HG03354 (cell line): Measurements from ENCODE around the gene HLA-DMB.

Source experiments
- ATAC-seq: cut with Tn5 transposase; IDR thresholded peaks from one replicate; pipeline ENCODE4 v1.9.1; 2021; ENCODE audit warnings: mild to moderate bottlenecking; ENCODE audit not compliant: unreplicated experiment, poor library complexity, severe bottlenecking

HLA-DMB gene

GRCh38 chr6:32940656-32941213, at the start of gene HLA-DMB:
HLA-DMB (minus strand) TSS chr6:32941028; CDS start chr6:32940807, 221 bp downstream.
- peak; percentile 57 for ATAC-seq

DNA sequence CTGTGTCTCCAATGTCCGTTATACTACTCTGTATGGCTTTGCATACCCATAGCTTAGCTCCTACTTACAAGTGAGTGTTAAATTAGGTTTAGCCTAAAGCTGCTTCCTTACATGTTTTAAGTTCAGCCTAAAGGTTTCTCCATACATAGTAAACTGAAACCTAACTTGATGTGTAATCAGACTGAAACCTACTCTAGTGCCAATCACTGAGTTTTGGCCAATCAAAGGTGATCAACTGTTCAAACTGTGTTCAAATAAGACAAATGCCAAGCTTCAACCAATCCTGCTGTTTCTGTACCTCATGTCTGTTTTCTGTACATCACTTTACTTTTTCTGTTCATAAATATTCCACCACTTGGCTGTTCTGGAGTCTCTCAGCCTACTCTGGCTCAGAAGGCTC, 48.5 kb upstream of the HLA-DMB start:
- no peak for ATAC-seq

DNA sequence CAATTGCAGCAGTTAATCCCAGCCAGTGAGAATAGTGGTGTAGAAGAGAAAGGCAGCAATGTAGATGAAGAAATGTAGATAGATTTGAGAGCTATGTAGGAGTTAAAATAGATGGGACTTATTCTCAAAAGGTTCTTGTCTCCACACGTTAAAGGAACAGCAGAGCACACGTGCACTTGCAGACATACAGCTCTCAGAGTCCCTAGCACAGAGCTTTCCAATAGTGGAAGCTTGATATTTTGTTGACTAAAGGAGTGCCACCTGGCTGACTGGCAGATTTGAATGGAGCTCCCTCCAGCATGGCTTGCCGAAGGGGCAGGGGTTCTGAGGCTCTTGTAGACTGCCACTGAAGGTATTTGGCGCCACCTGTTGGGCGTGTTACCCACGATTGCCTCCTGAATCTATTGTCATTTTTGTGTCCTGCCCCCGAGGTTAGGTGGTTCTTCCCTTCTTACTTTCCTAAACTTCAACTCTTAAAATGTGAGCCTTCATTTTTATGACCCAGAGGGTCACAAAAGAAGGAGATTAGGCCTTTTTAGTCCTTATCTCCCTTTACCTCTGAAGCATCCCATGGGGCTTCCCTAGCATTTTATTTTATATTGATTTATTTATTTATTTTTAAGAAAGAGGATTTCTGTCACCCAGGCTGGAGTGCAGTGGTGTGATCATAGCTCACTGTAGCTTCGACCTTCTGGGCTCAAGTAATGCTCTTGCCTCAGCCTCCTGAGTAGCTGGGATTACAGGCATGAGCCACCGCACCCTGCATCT, 44.0 kb upstream of the HLA-DMB start:
- ATAC-seq, result peak; percentile 71

DNA sequence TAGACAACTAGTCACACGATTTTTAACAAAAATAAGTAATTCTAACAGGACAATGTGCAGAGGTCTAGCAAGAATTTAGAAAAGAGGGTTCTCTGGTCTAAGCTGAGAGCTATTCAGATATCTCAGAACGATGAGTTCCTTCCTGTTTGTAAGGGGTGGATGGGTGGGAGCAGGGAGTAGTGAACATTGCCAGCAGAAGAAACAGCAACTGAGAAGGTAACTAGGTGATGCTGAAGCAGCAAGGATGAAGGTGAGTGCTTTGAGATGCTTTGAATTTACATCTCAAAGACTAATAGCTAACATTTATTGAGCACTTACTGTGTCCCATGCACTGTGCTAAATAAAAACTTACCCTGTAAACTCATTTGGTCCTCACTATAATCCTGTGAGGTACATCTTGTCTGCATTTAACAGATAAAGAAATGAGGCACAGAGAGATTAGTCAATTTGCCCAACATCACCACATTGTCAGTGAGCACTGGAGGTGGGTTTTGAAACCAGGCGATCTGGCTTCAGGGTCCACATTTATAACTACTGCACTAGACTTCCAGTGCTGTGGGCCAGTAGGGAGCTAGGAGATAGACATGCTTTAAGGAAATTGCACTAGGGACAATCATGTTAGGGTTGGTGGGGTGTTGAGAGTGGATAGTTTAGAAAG, 43.3 kb upstream of the HLA-DMB start:
- peak; percentile 24 for ATAC-seq

DNA sequence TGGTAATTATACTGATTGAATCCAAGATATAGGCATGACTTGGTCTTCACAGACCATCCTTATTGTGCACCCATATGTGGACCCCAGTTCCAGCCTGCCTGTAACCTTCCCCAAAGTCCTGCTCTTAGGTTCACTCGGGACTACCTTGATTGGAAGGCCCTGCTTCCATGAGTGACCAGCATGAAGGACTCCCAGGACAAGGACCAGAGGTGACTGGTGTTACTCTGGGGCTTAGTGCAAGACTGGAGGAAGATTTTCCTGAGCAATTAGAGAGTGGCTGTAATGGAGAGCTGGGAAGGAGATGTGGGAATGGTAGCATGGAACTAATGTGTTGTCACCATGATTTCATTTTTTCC, 42.6 kb upstream of the HLA-DMB start:
- no peak for ATAC-seq

- no peak for ATAC-seq
Measured at GRCh38 chr6:32982702-32983492, 42.1 kb upstream of the HLA-DMB start.

GRCh38 chr6:32982084-32982701, 41.4 kb upstream of the HLA-DMB start:
- ATAC-seq, result no peak

- ATAC-seq, result no peak
Measured at GRCh38 chr6:32980488-32981038, 39.7 kb upstream of the HLA-DMB start.

DNA sequence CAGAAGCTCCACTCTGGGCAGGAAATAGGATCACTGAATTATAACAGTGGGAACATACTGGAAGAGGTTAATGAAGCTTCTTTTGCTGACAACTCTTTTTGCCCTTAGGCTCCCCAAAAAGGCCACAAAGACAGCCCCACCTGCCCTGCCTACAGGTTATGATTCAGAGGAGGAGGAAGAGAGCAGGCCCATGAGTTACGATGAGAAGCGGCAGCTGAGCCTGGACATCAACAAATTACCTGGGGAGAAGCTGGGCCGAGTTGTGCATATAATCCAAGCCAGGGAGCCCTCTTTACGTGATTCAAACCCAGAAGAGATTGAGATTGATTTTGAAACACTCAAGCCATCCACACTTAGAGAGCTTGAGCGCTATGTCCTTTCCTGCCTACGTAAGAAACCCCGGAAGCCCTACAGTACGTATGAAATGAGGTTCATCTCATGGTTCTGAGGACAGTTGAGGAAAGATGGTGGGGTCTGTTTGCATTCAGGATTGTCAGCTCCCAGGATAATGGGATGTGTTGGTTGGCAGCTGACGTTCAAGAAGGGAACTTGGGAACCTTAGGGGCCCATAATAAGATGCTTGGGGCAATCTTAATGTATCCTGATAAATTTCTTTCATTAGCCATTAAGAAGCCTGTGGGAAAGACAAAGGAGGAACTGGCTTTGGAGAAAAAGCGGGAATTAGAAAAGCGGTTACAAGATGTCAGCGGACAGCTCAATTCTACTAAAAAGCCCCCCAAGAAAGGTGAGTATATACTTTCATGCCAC, 39.1 kb upstream of the HLA-DMB start:
- ATAC-seq, result no peak

DNA sequence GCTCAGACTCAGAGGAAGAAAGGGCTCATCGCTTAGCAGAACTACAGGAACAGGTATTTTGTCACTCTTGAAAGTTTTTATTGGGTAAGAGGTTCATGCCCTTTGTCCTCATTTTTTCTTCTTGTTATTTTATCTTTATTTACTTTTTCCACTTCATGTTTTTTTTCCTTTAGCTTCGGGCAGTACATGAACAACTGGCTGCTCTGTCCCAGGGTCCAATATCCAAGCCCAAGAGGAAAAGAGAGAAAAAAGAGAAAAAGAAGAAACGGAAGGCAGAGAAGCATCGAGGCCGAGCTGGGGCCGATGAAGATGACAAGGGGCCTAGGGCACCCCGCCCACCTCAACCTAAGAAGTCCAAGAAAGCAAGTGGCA, 37.1 kb upstream of the HLA-DMB start:
- ATAC-seq, result no peak

- ATAC-seq, result no peak
Measured at GRCh38 chr6:32977272-32977952, 36.6 kb upstream of the HLA-DMB start.

- no peak for ATAC-seq
Measured at GRCh38 chr6:32976334-32977069, 35.7 kb upstream of the HLA-DMB start.

DNA sequence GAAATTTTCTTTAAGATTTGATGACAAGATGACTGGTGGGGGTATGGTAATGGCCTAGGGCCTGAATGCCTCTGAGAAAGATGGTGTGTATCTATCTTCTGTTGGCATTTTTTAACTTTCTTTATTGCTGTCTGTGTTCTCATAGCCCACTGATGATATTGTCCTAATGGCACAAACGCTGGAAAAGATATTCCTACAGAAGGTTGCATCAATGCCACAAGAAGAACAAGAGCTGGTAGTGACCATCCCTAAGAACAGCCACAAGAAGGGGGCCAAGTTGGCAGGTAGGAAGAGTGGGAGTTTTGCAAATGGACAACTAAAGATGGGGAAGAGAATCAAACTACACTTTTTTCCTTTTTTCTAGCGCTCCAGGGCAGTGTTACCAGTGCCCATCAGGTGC, 35.1 kb upstream of the HLA-DMB start:
- no peak for ATAC-seq

DNA sequence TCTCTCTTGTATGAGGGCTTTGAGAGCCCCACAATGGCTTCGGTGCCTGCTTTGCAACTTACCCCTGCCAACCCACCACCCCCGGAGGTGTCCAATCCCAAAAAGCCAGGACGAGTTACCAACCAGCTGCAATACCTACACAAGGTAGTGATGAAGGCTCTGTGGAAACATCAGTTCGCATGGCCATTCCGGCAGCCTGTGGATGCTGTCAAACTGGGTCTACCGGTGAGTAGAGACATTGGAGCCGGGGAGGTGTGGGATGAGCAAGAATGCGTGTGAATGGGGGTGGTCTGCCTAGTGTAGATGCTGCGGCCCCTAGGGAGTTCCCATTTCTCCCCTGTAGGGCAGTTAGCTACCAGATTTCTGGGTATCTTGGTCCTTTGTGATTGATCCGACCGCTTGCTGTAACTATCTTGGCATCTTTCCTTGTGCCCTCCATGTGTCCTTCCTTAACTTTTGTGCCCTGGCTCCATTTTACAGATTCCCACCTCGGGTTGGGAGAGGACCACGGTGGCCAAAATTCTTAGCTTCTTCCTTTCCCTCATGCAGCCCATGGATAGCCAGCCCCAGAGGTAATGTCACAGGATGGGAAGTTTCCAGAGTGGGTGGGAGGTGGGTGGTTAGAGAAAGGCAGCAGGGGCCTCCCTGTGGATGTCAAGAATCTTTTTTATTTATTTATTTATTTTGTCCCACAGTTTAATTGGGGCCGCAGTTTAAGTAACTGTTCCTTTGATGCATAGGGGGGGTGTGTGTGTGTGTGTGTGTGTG, 33.9 kb upstream of the HLA-DMB start:
- ATAC-seq, result no peak

- no peak for ATAC-seq
Measured at GRCh38 chr6:32974016-32974333, 33.1 kb upstream of the HLA-DMB start.

DNA sequence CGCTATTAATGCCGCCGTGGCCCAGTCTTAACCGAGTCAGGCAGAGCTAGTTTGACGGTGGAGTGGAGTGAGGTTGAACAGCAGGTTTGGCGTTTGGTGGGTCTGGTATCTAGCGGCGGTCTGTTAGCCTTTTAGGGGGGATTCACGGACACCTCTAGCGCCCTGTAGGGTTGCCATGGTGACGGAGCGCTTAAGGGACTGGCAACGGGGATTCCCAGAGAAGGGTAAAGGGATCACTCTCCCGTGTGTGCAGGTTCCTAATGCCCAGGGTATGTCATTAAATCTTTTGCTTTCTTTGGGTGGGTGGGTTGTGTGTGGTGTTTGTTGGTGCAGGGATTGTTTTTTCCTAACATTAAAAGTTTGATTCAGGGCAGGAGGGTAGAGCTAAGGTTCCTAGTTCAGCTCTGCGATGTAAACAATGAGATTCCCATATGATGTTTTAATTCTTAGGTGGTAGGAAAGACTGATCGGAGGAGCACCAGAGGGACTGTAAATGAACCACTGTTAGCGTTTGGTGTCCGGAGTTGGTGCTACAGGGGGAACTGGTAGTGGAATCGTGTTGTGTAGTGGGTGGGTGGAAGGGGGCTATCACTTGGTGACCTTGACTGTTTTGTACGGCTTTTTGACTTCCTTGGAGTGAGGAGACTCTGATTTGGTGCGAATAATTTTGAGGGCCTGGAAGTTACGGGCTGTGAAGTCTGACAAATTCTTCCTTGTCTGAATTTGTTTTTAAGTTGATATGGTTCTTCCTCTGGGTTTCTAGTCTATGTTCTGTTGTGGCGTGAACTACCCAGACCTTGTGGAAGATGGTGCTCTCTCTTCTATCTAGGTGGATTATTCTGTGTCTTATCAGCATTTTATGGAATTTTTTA, 32.6 kb upstream of the HLA-DMB start:
- no peak for ATAC-seq
